Central memory CD8-positive, alpha-beta T cell (primary cell): Measurements from ENCODE around the gene SAMD11.
"Not testable (repeated sequence)": the region's sequence is repeated elsewhere in the genome, so short reads cannot be mapped to it uniquely, and the experiment has no call there.

ENCODE experiments used
- ATAC-seq: fragments of 150-1000 bp; cut with Tn5 transposase; replicated peaks from 2 replicates; pipeline ENCODE4 v1.10.0; 2022; ENCODE audit warnings: mild to moderate bottlenecking, moderate FRiP score, moderate number of reproducible peaks; ENCODE audit not compliant: poor library complexity, severe bottlenecking; ENCODE audit errors: extremely low read depth
- DNase-seq, 2 donors: peaks; one replicate each; pipeline ENCODE4 v3.0.0; 2021; ENCODE audit warnings: low spot score in 2 of 2
- H3K27ac Mint-ChIP-seq: one replicate; pipeline ENCODE4 v1.8.0; 2022; ENCODE audit warnings: low read depth, mild to moderate bottlenecking, moderate library complexity, mixed read lengths
- H3K27me3 Mint-ChIP-seq: one replicate; pipeline ENCODE4 v1.8.0; 2022; ENCODE audit warnings: mixed read lengths
- H3K36me3 Mint-ChIP-seq: one replicate; pipeline ENCODE4 v1.8.0; 2022; ENCODE audit warnings: mild to moderate bottlenecking, moderate library complexity, mixed read lengths; ENCODE audit not compliant: insufficient read depth
- H3K4me1 Mint-ChIP-seq: one replicate; pipeline ENCODE4 v1.8.0; 2022; ENCODE audit warnings: mixed read lengths
- H3K4me3 Mint-ChIP-seq: one replicate; pipeline ENCODE4 v1.8.0; 2022; ENCODE audit warnings: mild to moderate bottlenecking, moderate library complexity, mixed read lengths
- H3K9me3 Mint-ChIP-seq: one replicate; pipeline ENCODE4 v1.8.0; 2022; ENCODE audit warnings: mixed read lengths

Gene SAMD11

GRCh38 chr1:941588-942383 is 18.1 kb downstream of the SAMD11 start:
- no peak overlapping the region for H3K27ac Mint-ChIP-seq
- H3K27me3 Mint-ChIP-seq = peaks cover 33% of the 10 kb centered on the region
- ATAC-seq (no peak), DNase-seq (no peak)
- H3K9me3 Mint-ChIP-seq = no peaks in the 10 kb centered on the region
- peak overlapping the region; percentile 74 for H3K4me3 Mint-ChIP-seq
- H3K36me3 Mint-ChIP-seq = peaks cover 7% of the 10 kb centered on the region
- H3K4me1 Mint-ChIP-seq = peaks cover 14% of the 10 kb centered on the region

- H3K4me3 Mint-ChIP-seq = no peak overlapping the region
- no peak overlapping the region for H3K27ac Mint-ChIP-seq
- DNase-seq (no peak), ATAC-seq (no peak)
- peaks cover 33% of the 10 kb centered on the region for H3K27me3 Mint-ChIP-seq
- peaks cover 7% of the 10 kb centered on the region for H3K36me3 Mint-ChIP-seq
- no peaks in the 10 kb centered on the region for H3K9me3 Mint-ChIP-seq
- H3K4me1 Mint-ChIP-seq = peaks cover 14% of the 10 kb centered on the region
These were observed 18.7 kb downstream of the SAMD11 start for GRCh38 chr1:942411-942821.

- ATAC-seq (no peak), DNase-seq (no peak)
- H3K4me3 Mint-ChIP-seq = no peak overlapping the region
- peaks cover 11% of the 10 kb centered on the region for H3K4me1 Mint-ChIP-seq
- H3K9me3 Mint-ChIP-seq = no peaks in the 10 kb centered on the region
- H3K27me3 Mint-ChIP-seq = peaks cover 27% of the 10 kb centered on the region
- H3K27ac Mint-ChIP-seq = no peak overlapping the region
- H3K36me3 Mint-ChIP-seq = peaks cover 10% of the 10 kb centered on the region
These were observed 19.3 kb downstream of the SAMD11 start for GRCh38 chr1:942864-943533.

GRCh38 chr1:943545-944340 is 20.0 kb downstream of the SAMD11 start:
- Mint-ChIP-seq H3K27me3 (peaks cover 21% of the 10 kb centered on the region), H3K4me3 (no peak overlapping the region), H3K36me3 (peaks cover 10% of the 10 kb centered on the region), H3K9me3 (no peaks in the 10 kb centered on the region), H3K27ac (no peak overlapping the region), H3K4me1 (peaks cover 9% of the 10 kb centered on the region)
- DNase-seq = no peak
- no peak for ATAC-seq

- peaks cover 9% of the 10 kb centered on the region for H3K4me1 Mint-ChIP-seq
- H3K9me3 Mint-ChIP-seq = no peaks in the 10 kb centered on the region
These were observed 20.9 kb downstream of the SAMD11 start for GRCh38 chr1:944341-945325.

GRCh38 chr1:945688-946556 is 22.2 kb downstream of the SAMD11 start:
- no peak for DNase-seq
- H3K4me3 Mint-ChIP-seq = no peak overlapping the region
- H3K4me1 Mint-ChIP-seq = peaks cover 6% of the 10 kb centered on the region
- no peak for ATAC-seq
- H3K27me3 Mint-ChIP-seq = peaks cover 7% of the 10 kb centered on the region
- no peak overlapping the region for H3K27ac Mint-ChIP-seq
- peaks cover 13% of the 10 kb centered on the region for H3K36me3 Mint-ChIP-seq
- H3K9me3 Mint-ChIP-seq = no peaks in the 10 kb centered on the region

More at GRCh38 chr1:944341-945325, 20.9 kb downstream of the SAMD11 start:
- Mint-ChIP-seq H3K27me3 (peaks cover 13% of the 10 kb centered on the region), H3K4me3 (no peak overlapping the region), H3K36me3 (peaks cover 13% of the 10 kb centered on the region), H3K27ac (no peak overlapping the region)
- DNase-seq (no peak), ATAC-seq (no peak)

GRCh38 chr1:946811-947210 is 23.1 kb downstream of the SAMD11 start:
- not testable (repeated sequence) for DNase-seq, H3K27me3 Mint-ChIP-seq, H3K4me3 Mint-ChIP-seq, H3K4me1 Mint-ChIP-seq, H3K27ac Mint-ChIP-seq, ATAC-seq, H3K9me3 Mint-ChIP-seq
- peaks cover 13% of the 10 kb centered on the region for H3K36me3 Mint-ChIP-seq

GRCh38 chr1:947958-948357 is 24.2 kb downstream of the SAMD11 start:
- Mint-ChIP-seq H3K27me3 (no peaks in the 10 kb centered on the region), H3K27ac (no peak overlapping the region), H3K4me1 (no peaks in the 10 kb centered on the region), H3K36me3 (peaks cover 15% of the 10 kb centered on the region), H3K9me3 (no peaks in the 10 kb centered on the region), H3K4me3 (no peak overlapping the region)
- ATAC-seq = no peak
- DNase-seq = no peak

- no peak for ATAC-seq
- no peak for DNase-seq
- H3K27me3 Mint-ChIP-seq = no peaks in the 10 kb centered on the region
- no peak overlapping the region for H3K4me3 Mint-ChIP-seq
- peaks cover 25% of the 10 kb centered on the region for H3K36me3 Mint-ChIP-seq
- no peak overlapping the region for H3K27ac Mint-ChIP-seq
- no peaks in the 10 kb centered on the region for H3K9me3 Mint-ChIP-seq
- peaks cover 4% of the 10 kb centered on the region for H3K4me1 Mint-ChIP-seq
These were observed 26.5 kb downstream of the SAMD11 start for GRCh38 chr1:950268-950667.

- ATAC-seq = no peak
- Mint-ChIP-seq H3K27me3 (no peaks in the 10 kb centered on the region), H3K4me3 (no peak overlapping the region), H3K36me3 (peaks cover 23% of the 10 kb centered on the region), H3K4me1 (peaks cover 7% of the 10 kb centered on the region), H3K9me3 (no peaks in the 10 kb centered on the region), H3K27ac (no peak overlapping the region)
- DNase-seq = no peak
These were observed 27.2 kb downstream of the SAMD11 start for GRCh38 chr1:950881-951280.

- ATAC-seq (no peak), DNase-seq (no peak)
- Mint-ChIP-seq H3K4me3 (no peak overlapping the region), H3K27me3 (no peaks in the 10 kb centered on the region), H3K9me3 (no peaks in the 10 kb centered on the region), H3K27ac (no peak overlapping the region), H3K36me3 (peaks cover 21% of the 10 kb centered on the region), H3K4me1 (peaks cover 7% of the 10 kb centered on the region)
These were observed 27.6 kb downstream of the SAMD11 start for GRCh38 chr1:951364-951763.
